GM21786 (cell line): ENCODE results near the gene SPATS2.

Experiments used
- ATAC-seq: cut with Tn5 transposase; IDR thresholded peaks from one replicate; pipeline ENCODE4 v1.9.1; 2021; ENCODE audit not compliant: unreplicated experiment

Gene SPATS2

DNA sequence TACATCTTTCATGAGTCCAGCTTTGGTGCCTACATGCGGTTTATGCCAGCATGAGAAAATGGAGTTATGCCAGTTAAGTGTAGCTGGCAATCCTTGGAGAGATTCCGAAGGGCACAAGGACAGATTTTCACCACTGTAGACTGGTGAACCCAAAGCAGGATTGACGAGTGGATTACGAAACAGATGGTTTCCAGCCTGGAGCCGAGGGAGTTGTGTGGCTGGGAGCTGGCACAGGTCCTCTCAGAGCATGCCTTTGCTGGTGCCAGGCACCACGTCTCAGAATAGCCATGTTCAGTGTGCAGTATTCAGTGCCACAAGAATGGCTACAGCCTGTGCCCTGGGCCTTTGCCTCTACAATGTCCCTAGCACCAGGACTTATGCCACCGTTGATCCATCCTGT lies 184.8 kb downstream of the SPATS2 start:
- no peak for ATAC-seq

DNA sequence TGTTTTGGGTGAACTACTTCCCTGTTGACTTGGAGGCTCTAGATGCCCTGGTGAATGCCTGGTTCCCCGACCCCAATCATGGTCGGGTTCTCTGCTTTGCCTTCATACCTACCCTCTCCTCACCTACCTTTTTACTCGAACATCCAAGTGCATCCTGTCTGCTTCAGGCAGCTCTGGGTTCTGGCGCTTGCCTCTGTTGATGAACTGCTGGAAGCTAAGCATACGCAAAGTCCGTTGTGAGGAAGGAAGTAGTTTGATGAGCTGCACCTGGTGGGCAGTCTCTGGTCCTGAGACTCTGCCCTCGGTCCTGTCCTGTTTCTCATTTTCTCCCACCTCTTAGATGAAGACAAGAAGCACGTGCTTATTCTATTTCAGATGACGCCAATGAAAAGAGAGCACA lies 185.2 kb downstream of the SPATS2 start:
- no peak for ATAC-seq

DNA sequence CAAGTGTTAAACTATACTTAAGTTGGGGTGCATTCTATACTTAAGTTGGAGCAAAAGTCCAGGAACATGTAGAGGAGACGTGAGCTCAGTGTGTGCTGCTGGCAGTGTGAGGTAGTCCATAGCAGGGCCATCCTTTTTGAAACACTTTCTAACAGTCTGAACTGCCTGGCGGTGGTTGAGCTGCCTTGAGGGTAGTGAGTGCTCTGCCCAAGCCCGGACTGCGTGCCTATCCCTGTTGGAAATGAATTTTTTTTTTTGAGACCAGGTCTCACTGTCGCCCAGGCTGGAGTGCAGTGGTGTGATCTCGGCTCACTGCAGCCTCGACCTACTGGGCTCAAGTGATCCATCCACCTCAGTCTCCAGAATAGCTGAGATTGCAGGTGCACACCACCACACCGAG lies 185.6 kb downstream of the SPATS2 start:
- ATAC-seq = no peak

DNA sequence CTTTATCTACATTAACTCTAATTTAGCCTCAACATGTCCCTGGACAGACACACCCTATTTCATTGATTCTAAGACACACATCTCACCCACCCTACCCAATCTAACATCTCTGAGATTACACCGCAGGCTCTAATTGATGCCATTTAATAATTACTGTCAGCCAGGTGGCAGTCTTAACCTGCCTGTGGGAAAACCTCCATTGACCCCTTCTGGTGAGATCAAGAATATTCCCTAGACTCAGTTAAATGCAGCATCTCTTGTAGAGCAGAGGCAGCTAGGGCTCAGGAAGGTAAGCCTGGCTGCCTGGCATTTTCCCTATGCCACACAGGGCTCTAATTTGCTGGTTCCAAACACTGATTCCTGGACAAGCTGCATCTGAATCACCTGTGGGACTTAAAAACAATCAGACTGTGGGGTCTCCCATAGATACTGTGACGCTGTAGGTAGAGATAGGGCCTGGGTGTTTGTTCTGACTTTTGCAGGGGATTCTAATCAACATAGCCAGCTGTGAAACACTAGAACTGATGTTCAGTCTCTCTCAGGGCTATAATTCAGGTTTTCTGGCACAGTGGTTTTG lies 186.3 kb downstream of the SPATS2 start:
- no peak for ATAC-seq

DNA sequence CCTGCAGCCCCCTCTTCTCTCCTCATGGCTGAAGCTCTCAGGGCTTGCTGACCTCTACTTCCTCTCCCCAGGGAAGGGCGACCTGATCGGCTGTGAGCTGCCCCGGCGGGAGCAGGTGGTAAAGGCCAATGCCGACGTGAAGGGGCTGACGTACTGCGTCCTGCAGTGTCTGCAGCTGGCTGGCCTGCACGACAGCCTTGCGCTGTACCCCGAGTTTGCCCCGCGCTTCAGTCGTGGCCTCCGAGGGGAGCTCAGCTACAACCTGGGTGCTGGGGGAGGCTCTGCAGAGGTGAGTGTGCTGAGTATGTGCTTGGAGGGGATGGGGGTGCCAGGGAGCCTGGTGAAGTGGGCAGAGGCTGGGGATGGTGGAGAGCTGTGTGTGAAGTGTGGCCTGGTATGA lies 187.0 kb downstream of the SPATS2 start:
- no peak for ATAC-seq

DNA sequence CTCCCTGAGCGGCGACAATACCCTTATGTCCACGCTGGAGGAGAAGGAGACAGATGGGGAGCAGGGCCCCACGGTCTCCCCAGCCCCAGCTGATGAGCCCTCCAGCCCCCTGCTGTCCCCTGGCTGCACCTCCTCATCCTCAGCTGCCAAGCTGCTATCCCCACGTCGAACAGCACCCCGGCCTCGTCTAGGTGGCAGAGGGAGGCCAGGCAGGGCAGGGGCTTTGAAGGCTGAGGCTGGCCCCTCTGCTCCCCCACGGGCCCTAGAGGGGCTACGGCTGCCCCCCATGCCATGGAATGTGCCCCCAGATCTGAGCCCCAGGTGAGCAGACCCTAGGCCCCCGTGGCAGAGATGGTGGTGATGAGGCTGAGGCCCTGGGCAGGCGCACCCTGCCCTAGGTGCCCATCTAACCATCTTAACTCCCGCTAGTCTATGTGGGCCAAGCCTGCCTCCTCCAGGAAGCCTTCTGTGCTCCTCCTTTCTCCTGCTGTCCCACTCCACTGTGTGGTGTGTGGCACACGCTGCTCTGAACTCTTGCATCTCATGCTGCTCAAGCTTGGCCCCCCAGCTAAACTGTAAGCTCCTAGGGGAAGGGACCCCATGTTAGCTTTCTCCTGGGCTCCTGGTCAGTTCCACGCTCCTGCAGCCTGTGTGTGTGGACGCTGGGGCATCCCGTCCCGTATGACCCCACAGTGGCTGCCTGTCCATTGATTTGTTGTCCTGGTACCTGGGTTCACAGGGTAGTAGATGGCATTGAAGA lies 188.5 kb downstream of the SPATS2 start:
- ATAC-seq = no peak

DNA sequence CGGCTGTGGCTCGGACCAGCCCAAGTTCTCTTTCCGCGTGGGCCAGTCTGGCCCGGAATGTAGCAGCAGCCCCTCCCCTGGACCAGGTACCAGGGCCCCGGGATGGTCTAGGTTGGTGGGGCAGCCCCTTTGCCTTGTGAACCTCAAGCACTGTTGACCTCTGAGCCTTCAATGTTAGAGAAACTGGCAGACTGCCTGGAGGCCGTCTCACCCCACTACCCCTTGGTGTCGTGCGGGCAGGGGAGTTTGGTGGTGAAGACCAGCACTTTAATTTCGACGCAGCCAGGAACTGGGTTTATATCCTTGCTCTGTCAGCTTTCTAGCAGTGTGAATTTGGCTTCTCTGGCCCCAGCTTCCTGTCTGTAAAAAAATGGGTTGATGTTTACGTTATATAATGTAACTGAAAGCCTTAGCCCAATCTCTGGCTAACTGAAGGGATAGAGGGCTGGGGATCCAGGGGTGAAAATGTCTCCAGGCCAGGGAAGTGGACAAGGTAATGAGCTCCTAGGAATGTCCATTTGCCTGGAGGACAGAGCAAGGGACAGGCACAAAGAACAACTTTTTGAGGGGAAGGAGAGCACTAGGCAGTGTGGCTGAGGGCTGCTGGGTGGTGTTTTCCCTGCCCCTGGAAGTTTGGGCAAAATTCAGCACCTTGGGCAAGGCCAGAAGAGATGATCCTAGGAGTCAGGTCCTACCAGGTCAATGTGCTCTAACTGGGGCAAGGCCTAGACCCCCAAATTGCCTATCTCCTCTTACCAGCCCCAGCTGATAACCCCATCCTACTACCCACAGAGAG lies 189.3 kb downstream of the SPATS2 start:
- ATAC-seq = no peak

DNA sequence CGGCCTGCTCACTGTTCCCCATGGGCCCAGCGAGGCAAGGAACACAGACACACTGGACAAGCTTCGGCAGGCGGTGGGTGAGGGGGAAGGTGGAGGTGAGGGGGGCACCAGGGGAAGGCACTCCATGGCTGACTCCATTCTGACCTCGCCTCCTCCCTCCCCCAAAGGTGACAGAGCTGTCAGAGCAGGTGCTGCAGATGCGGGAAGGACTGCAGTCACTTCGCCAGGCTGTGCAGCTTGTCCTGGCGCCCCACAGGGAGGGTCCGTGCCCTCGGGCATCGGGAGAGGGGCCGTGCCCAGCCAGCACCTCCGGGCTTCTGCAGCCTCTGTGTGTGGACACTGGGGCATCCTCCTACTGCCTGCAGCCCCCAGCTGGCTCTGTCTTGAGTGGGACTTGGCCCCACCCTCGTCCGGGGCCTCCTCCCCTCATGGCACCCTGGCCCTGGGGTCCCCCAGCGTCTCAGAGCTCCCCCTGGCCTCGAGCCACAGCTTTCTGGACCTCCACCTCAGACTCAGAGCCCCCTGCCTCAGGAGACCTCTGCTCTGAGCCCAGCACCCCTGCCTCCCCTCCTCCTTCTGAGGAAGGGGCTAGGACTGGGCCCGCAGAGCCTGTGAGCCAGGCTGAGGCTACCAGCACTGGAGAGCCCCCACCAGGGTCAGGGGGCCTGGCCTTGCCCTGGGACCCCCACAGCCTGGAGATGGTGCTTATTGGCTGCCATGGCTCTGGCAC lies 190.1 kb downstream of the SPATS2 start:
- ATAC-seq = no peak

DNA sequence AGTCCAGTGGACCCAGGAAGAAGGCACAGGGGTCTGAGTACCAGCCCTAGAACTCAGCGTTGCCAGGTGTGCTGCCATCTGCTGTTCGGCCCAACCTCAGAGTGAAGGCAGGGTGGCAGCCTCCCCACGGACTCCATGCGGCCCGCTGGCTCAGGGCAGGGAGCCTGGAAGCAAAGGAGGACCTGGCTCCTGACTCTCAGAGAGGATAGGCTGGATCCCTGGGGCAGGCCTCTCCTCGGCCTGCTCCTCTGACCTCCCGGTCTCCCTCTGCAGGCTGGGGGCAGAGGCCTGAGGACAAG lies 190.6 kb downstream of the SPATS2 start:
- ATAC-seq = no peak

DNA sequence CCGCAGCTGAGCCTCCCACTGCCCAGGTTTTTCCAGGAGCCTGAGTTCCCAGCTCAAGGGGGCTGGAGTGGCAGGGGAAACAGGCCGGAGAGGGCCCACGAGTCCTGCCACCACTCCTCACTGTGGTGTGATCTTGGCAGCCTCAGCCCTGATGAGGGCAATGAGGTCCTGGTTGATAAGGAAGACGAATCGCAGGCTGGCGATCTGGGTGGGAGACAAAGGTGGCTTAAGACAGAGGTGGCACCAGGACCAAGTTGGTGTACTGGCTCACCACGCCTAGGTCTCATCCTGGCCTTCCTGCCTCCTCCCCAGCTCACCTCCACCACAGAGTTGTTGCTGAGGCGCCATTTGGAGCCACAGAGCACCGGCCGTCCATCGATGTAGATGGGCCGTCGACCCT lies 191.3 kb downstream of the SPATS2 start:
- ATAC-seq = no peak

DNA sequence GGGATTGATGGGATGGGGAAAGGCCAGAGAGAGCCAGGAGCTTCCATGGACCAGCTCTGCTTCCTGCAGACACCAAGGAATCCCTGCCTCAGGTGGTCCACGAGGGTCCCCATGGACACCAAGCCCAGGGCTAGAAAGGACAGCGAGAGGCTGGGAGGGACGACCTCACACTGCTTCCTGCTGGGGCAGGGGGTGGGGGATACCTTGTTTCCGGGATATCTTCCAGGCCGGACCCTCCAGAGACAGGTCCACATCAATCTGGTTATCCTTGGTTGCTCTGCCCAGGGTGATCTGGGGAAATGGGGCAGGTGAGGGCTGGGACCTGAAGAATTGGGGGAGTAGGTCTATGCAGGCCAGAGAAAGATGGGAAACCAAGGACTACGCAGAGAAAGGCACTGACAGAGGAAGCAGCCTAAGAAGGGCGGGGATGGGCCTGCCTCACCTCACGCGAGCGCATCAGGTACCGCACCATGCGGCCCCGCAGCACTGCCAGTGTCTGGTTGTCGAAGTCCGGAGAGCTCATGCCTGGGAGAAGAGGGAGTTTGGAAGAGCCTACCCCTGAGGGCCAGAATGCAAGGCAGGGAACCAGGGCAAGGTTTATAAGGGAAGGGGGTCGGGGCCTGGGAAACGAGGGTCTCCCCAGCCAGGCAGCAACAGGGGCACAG lies 191.9 kb downstream of the SPATS2 start:
- ATAC-seq = no peak

DNA sequence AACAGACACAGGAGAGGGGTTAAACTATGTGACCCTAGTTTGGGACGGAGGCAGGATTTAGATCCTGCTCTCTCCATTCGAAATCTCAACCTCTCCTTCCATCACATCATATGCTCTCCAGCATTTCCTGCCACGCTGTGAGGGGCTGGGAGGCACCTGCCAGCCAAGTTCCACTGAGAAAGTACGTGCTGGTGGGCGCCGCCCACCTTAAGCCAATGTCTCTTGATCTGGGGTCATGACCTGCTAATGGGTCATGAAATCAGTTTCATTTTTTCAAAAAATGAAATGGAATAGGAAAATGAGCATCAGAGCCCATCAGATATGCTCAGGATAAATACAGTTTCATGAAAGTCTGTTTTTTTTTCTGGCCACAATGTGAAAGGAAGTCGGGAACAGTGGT lies 193.4 kb downstream of the SPATS2 start:
- no peak for ATAC-seq

DNA sequence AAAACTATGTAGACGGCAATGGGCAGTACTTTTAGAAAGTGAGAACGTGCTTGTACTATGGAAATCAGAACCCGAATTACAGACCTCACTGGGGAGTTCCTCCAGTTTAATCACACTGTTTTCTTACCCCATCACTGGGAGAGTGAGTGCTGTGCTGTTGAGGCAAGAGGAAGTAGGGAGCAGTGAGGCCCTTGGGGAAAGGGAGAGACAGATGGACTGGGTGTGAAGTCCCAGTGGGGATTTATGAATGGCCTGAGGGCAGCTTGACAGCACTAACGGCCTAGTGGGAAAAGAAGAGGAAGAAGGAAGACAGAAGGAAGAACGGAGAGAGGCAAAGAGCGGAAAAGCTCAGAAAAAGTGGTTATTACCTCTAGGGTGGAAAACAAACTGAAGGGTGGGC lies 195.0 kb downstream of the SPATS2 start:
- no peak for ATAC-seq

DNA sequence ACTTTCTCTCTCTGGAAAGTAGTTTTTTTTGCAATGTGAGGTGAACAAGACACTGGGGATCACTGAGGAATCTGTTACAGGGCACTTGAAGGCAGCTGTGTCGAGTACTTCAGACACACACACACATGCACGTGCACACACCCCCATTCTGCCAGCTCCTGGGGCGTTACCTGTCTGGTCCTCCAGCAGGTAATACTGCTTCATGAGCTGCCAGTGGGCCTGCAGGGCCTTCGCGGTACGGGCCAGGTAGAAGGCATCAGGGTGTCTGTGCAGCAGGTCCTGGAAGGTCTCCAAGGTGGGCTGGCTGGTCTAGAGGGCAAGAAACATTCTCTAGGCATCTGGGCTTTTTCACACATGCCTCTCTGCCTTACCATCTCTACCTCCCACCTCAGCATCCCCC lies 195.6 kb downstream of the SPATS2 start:
- ATAC-seq = no peak

DNA sequence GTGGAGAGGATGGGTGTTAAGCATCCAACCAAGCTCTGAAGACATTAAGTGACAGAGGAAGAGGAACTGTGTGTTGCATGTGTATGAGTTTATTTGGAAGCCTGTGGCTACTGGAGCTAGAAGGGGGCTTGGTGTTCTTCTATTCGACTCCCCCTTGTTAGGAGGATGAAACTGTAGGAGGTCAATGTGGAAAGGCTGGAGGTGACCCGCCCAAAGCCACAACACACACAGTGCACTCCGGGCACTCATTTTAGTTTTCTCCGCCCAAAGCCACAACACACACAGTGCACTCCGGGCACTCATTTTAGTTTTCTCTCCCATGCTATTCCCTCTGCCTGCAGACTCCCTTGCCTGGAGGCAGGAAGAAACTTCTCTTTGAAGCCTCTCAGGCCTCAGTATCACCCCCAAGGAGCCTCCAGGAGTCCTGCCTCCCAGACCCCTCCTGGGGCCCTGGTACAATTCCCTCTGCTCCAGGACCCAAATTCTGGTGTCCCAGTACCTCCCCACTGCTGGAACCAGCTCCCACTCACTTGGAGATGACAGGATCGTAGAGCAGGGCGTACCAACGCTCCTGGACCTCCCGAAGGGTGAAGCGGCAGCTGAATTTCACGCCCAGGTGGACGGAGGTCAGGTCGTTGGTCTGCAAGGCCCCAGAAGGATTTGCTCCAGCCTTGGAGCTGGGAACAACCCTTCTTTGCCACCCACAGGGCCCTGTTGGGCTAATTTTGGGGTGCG lies 196.9 kb downstream of the SPATS2 start:
- no peak for ATAC-seq

DNA sequence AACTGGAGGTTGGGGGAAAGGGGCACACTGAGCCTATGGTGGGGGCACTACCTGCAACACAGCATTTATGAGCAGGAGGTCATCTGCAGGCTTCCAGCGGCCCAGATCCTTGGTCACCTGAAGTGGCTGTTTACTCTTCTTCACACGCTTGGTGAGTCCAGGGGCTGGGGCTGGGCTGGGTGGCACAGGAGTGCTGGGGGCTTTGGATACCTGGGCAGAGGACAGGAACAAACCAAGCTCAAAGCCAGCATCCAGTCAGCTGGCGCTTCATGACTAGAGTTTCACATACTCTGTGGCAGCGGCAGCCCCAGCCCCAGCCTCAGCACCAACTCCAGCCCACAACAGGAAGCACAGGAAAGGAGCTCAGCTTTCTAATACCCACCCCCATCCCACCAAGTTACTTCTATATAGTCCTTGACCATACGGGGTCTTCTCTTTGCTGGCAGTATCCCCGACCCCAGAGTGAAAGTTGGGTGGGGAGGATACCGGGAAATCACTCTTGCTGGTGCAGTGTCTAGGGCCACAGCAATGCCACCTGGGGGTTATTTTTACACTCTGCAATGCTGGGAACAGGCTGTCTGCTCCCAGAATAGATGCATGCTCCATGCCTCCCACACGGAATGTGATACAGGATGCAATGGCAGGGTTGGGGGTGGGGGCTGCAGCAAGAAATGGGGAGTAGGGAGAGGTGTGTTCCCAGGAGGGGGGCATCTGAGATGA lies 197.6 kb downstream of the SPATS2 start:
- ATAC-seq = no peak

DNA sequence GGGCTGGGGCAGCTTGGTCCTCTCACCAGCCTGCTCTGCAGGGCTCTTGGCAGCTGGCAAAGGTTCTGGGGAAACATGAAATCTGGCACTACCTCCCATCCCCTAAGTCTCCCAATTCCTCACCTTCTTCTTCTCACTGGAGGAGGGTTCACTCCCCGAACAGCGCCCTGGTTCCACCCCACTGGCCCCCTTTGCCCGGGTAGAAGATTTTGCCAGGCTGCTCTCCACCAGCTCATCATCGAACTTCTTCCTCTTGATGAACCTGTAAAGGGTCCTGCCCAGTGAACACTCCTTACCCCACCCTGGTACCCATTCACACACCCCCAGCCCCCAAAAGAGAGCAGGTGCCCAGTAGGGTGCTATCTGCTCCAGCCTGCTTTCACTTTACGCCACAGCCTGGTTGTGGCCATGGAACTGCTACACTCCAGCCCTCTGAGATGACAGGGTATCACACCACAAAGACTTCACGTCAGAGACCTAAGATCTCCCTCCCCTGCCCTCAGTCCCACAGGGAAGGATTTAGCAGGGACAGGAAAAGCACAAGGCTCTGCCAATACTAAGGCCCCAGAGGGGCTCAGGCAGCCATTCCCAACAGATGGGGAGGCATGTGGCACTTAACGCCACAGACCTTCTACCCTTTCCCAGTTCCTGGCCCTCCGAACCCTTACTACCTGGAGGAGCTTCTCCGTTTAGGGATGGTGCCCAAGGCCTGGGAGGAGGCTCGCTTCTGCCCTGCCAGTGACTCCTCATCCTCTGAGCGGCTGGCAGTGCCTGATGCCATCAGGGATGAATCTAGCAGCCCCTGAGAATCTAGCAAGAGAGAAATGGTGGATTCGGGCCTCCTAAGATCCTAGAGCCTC lies 198.4 kb downstream of the SPATS2 start:
- ATAC-seq = no peak

DNA sequence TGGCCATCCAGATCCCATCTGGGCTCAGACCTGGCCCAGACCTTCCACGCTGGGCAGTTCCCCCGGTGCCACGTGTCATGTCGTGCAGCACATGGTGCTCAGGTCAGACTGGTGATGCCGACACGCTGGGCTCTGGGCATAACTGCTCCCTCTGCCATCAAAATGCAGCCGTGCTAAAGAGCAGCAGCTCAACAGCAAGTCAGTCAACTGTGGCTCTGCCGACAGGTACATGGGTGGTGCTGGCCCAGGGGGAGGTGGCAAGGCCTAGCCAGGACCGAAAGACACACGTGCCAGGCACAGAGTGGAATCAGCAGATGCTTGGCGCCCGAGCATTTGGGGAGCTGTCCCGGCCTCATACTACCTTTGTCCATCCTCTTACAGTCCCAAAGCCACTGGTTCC lies 199.1 kb downstream of the SPATS2 start:
- ATAC-seq = no peak

DNA sequence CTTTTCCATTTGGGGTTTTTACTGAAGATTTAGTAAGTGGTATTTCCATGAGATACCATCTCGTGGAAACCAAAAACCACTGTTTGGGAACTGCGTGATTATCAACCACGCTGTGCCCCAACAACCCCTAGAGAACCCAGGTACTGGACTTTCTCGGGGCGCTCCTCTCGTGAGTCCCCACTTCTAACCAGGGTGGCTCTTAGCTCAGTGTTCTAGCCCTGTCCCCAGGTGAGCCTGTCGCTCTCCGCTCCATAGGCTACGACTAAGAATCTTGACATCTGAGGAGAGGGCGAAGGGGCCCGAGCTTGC lies 200.0 kb downstream of the SPATS2 start:
- no peak for ATAC-seq
